Measurements from ENCODE around the gene PTTG1IP. TPM values are rescaled to one million over a fixed set of nuclear protein-coding genes. Genes with fewer than 3 reads are reported as not detected.

Gene PTTG1IP
- polyA plus RNA-seq, 1 donor (not counting 4 experiments of a cell fraction or from before 2014, with no cell fraction given), result 132 TPM

DNA sequence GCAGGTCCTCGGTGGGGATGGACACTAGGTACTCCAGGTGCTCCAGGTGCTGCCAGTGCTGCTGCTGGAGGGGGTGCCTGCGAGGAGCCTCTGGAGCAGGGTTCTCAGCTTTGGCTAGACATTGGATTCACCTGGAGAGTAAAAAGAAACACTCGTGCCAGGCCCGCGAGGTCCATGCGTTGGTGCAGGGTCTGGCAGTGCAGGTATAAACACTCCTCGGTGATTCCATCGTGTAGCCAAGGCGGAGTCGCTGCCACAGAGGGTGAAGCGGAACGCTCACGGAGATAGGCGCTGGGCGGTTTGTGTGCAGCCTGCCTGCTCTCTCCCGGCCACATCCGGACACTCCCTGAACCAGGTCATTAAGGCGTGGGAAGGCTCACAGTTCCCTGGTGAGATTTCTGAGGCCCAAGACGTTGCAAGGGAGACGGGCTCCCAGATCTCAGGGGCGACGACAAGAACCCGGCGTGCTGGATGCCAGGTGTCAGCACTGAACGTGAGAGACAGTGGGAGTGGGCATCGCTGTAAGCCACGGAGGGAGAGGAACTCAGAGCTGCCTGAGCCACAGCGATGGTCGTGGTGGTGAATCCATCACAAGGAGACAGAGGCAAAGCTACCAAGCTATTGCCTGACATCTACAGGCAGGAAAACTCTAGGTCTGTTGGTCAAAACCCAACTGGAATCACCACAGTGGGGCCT is 38.4 kb downstream of the PTTG1IP start:
- Histone ChIP-seq H3K9ac (ENCODE audit: control insufficient read depth, extremely low read depth, insufficient read depth, low read length) (no peak overlapping the region), H3K27me3 (ENCODE audit: control insufficient read depth, extremely low read depth, insufficient read depth, low read length) (no peaks in the 10 kb centered on the region), H3K4me2 (ENCODE audit: control insufficient read depth, extremely low read depth, insufficient read depth, low read depth, low read length) (no peak overlapping the region), H3K9me1 (ENCODE audit: control insufficient read depth, extremely low read depth, insufficient read depth, low read length) (no peaks in the 10 kb centered on the region), H3K79me2 (ENCODE audit: control insufficient read depth, insufficient read depth, low read length) (no peaks in the 10 kb centered on the region), H4K20me1 (ENCODE audit: control insufficient read depth, extremely low read depth, insufficient read depth, low read length) (no peaks in the 10 kb centered on the region), H3K4me1 (ENCODE audit: control insufficient read depth, extremely low read depth, insufficient read depth, low read length) (peaks cover 7% of the 10 kb centered on the region), H3K4me3 (ENCODE audit: control insufficient read depth in 2 of 3, extremely low read depth in 1 of 3, insufficient read depth in 2 of 3, low read depth in 1 of 3, low read length in 3 of 3) (no peak overlapping the region), H3K9me3 (ENCODE audit: control insufficient read depth, low read depth, low read length) (no peaks in the 10 kb centered on the region), H2AFZ (ENCODE audit: control insufficient read depth, low read length) (no peak overlapping the region), H3K27ac (ENCODE audit: control insufficient read depth, insufficient read depth, low read length) (no peak overlapping the region), H3K36me3 (ENCODE audit: control insufficient read depth in 2 of 2, extremely low read depth in 1 of 2, insufficient read depth in 2 of 2, low read length in 2 of 2) (no peaks in the 10 kb centered on the region)
- dilution Hi-C loops (cut with MboI; ENCODE audit: extremely low pct_ligation_motif_present, low sequenced_read_pairs), result no loop called here
- TF ChIP-seq, protein P1, sequence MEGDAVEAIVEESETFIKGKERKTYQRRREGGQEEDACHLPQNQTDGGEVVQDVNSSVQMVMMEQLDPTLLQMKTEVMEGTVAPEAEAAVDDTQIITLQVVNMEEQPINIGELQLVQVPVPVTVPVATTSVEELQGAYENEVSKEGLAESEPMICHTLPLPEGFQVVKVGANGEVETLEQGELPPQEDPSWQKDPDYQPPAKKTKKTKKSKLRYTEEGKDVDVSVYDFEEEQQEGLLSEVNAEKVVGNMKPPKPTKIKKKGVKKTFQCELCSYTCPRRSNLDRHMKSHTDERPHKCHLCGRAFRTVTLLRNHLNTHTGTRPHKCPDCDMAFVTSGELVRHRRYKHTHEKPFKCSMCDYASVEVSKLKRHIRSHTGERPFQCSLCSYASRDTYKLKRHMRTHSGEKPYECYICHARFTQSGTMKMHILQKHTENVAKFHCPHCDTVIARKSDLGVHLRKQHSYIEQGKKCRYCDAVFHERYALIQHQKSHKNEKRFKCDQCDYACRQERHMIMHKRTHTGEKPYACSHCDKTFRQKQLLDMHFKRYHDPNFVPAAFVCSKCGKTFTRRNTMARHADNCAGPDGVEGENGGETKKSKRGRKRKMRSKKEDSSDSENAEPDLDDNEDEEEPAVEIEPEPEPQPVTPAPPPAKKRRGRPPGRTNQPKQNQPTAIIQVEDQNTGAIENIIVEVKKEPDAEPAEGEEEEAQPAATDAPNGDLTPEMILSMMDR (optimal IDR thresholded peaks at IDR 0.05 in 1 of 3, IDR thresholded peaks at IDR 0.05 in 1 of 3, conservative IDR thresholded peaks at IDR 0.05 in 1 of 3; ENCODE audit: extremely low read depth in 1 of 3, insufficient read depth in 2 of 3, low read length in 3 of 3), result peak in 1 of 3 experiments; percentile 28
- no peak for TF ChIP-seq EZH2 (IDR thresholded peaks at IDR 0.05; ENCODE audit: low read length)
- FAIRE-seq (no peak), DNase-seq (ENCODE audit: low read depth, low spot score) (no peak)

DNA sequence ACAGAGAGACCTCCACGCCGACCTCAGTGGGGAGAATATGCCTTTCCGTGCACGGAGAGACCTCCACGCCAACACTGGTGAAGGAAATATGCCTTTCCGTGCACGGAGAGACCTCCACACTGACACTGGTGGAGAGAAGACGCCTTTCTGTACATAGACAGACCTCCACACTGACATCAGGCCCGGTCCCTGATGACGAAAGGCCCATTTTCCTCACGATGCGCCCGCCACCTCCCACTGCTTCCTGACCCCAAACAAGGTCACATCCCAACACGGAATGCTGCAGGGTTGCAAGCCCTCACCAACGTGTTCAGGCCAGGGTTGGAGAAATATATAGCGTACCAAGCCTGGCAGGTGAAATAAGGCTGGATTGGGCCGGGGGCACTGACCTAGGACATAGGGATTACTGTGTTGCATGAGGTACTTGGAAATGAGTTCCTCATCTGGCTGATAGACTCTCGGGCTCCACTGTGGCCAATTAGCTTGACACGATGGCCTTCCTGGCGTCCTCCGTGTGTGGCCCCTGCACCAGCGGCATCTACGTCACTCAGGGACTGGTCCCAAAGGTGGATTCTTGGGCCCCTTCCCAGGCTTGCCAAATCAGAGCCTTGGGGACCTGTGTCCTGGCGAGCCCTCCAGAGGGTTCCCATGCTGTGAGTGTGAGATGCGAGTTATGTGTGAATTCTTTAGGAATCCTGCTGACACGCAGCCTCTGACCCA is 39.1 kb downstream of the PTTG1IP start:
- no peak overlapping the region for H3K4me3 ChIP-seq (ENCODE audit: control insufficient read depth in 2 of 3, extremely low read depth in 1 of 3, insufficient read depth in 2 of 3, low read depth in 1 of 3, low read length in 3 of 3)
- FAIRE-seq (no peak), DNase-seq (ENCODE audit: low read depth, low spot score) (no peak)
- H3K36me3 ChIP-seq (ENCODE audit: control insufficient read depth in 2 of 2, extremely low read depth in 1 of 2, insufficient read depth in 2 of 2, low read length in 2 of 2), result no peaks in the 10 kb centered on the region
- no peak overlapping the region for H3K4me2 ChIP-seq (ENCODE audit: control insufficient read depth, extremely low read depth, insufficient read depth, low read depth, low read length)
- no peaks in the 10 kb centered on the region for H3K9me3 ChIP-seq (ENCODE audit: control insufficient read depth, low read depth, low read length)
- H4K20me1 ChIP-seq (ENCODE audit: control insufficient read depth, extremely low read depth, insufficient read depth, low read length), result no peaks in the 10 kb centered on the region
- dilution Hi-C loops (cut with MboI; ENCODE audit: extremely low pct_ligation_motif_present, low sequenced_read_pairs), result no loop called here
- TF ChIP-seq EZH2 (IDR thresholded peaks at IDR 0.05; ENCODE audit: low read length), result no peak
- TF ChIP-seq, protein P1 (optimal IDR thresholded peaks at IDR 0.05 in 1 of 3, IDR thresholded peaks at IDR 0.05 in 1 of 3, conservative IDR thresholded peaks at IDR 0.05 in 1 of 3; ENCODE audit: extremely low read depth in 1 of 3, insufficient read depth in 2 of 3, low read length in 3 of 3), result no peak
- H3K4me1 ChIP-seq (ENCODE audit: control insufficient read depth, extremely low read depth, insufficient read depth, low read length), result peaks cover 7% of the 10 kb centered on the region
- H3K9ac ChIP-seq (ENCODE audit: control insufficient read depth, extremely low read depth, insufficient read depth, low read length), result no peak overlapping the region
- no peaks in the 10 kb centered on the region for H3K27me3 ChIP-seq (ENCODE audit: control insufficient read depth, extremely low read depth, insufficient read depth, low read length)
- H3K27ac ChIP-seq (ENCODE audit: control insufficient read depth, insufficient read depth, low read length), result no peak overlapping the region
- no peaks in the 10 kb centered on the region for H3K79me2 ChIP-seq (ENCODE audit: control insufficient read depth, insufficient read depth, low read length)
- H3K9me1 ChIP-seq (ENCODE audit: control insufficient read depth, extremely low read depth, insufficient read depth, low read length), result no peaks in the 10 kb centered on the region
- H2AFZ ChIP-seq (ENCODE audit: control insufficient read depth, low read length), result no peak overlapping the region
